ENCODE data around the gene CAPN7. TPM values are rescaled to one million over a fixed set of nuclear protein-coding genes. Genes with fewer than 3 reads are reported as not detected.
A peak's percentile ranks its signal among the peaks of the same experiment; 100 is the strongest.
"Not testable (repeated sequence)": the region's sequence is repeated elsewhere in the genome, so short reads cannot be mapped to it uniquely, and the experiment has no call there.

Gene CAPN7
- polyA plus RNA-seq (2011; rRNA removed) (12.9 and 22.1 TPM in 2 replicates), polyA minus RNA-seq (2011; rRNA and poly(A)+ RNA removed) (11.0 and 14.2 TPM in 2 replicates)

DNA sequence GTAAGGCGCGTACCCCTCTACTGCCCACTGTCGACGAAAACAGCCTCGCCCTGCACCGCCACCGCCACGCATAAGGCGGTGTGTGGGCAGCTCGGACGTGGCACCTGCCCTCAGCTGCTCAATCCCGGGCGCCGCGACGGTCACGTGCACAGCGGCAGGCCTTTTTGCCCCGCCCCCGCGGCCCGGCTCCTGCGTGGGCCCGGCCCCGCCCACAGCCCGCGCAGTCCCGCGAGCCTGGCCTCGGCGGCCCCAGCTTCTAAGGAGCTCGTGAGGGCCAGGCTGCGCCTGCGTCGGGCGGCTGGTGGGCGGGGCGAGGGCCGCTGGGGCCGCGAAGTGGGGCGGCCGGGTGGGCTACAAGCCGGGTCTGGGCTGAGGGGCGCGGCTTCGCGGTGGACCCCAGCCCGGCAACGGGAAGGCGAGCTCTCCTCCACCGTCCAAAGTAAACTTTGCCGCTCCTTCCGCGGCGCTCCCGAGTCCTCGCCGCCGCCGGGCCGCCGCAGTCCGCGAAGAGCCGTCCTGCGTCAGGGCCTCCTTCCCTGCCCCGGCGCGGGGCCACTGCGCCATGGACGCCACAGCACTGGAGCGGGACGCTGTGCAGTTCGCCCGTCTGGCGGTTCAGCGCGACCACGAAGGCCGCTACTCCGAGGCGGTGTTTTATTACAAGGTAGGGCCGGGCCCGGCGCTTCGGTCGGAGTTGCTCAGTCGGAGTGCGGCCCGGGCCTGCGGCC, at the start of gene CAPN7:
CAPN7 (plus strand) TSS at position 313 of the 728 bp plus-strand sequence; CDS start at position 563, 250 bp downstream.
- POLR2A ChIA-PET = interaction anchor here (0.6 kb wide), 1 partner anchor 155 kb away, joined by 3 read pairs; no protein-coding TSS in a partner anchor

DNA sequence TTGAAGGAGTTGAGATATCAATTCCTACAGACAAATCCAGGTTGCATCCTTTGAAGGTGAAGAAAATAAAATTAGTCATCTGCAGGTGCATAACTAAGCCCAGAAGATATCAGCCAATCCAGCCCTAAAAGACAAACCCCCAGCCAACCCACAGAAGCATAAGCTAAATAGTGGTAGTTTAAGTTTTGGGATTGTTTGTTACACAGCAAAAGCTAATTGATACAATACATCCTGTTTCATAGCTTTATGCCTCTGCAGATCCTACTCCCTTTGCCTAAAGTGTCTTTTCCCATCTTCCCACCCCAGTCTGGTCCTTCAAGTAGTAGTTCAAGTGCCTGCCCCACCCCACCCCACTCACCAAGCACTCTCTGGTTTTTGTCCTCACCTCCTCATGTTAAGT, 48.6 kb upstream of the CAPN7 start:
- CTCF ChIA-PET = no interaction called here
- POLR2A ChIA-PET = no interaction called here

More for the DNA sequence above, at the start of gene CAPN7:
- TF ChIP-seq, protein P1, sequence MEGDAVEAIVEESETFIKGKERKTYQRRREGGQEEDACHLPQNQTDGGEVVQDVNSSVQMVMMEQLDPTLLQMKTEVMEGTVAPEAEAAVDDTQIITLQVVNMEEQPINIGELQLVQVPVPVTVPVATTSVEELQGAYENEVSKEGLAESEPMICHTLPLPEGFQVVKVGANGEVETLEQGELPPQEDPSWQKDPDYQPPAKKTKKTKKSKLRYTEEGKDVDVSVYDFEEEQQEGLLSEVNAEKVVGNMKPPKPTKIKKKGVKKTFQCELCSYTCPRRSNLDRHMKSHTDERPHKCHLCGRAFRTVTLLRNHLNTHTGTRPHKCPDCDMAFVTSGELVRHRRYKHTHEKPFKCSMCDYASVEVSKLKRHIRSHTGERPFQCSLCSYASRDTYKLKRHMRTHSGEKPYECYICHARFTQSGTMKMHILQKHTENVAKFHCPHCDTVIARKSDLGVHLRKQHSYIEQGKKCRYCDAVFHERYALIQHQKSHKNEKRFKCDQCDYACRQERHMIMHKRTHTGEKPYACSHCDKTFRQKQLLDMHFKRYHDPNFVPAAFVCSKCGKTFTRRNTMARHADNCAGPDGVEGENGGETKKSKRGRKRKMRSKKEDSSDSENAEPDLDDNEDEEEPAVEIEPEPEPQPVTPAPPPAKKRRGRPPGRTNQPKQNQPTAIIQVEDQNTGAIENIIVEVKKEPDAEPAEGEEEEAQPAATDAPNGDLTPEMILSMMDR (IDR thresholded peaks at IDR 0.05; ENCODE audit: insufficient read depth, low read depth, low read length) = peak; percentile 67
- Histone ChIP-seq H3K4me3 (ENCODE audit: low read depth, low read length) (peak within 1 kb of the TSS; percentile 60), H3K36me3 (ENCODE audit: control insufficient read depth, insufficient read depth, low read length) (peaks cover 2% of the 10 kb centered on the region; the same call in 1 of the 2 replicates), H3K27me3 (ENCODE audit: control insufficient read depth, insufficient read depth, low read length) (no peaks in the 10 kb centered on the region)
- DNase-seq (ENCODE audit: low read depth) = peak; percentile 75
- CTCF ChIA-PET = interaction anchor here (0.6 to 7.6 kb wide), 10 partner anchors 10 to 351 kb away, joined by 3 to 43 read pairs (median 4); no protein-coding TSS in a partner anchor

DNA sequence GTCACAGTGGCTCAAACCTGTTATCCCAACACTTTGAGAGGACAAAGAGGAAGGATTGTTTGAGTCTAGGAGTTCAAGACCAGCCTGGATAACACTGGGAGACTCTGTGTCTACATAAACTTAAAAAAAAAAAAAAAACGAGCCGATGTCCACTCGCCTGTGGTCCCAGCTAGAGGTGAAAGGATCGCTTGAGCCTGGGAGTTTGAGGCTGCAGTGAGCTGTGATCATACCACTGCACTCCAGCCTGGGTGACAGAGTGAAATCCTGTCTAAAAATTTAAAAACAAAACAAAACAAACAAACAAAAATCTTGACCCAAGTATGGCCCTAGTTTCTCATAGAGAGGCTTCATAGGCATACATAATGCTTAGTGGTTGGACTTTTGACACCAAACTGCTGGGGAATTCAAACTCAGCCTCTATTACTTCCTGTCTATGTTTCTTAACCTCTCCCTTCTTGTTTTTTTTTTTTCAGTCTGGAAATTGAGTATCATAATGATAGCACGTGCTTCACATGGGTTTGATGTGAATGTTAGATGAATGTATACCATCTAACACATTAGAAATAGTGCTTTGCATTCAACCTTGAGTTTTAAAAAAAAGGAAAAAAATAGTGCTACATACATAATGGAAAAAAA, 46.4 kb upstream of the CAPN7 start:
- CTCF ChIA-PET = no interaction called here
- no peak overlapping the region for H3K4me3 ChIP-seq (ENCODE audit: low read depth, low read length)
- H3K27me3 ChIP-seq (ENCODE audit: control insufficient read depth, insufficient read depth, low read length) = no peaks in the 10 kb centered on the region; the same call in 1 of the 2 replicates
- TF ChIP-seq, protein P1 (IDR thresholded peaks at IDR 0.05; ENCODE audit: insufficient read depth, low read depth, low read length) = no peak
- POLR2A ChIA-PET = no interaction called here
- no peak for DNase-seq (ENCODE audit: low read depth)
- no peaks in the 10 kb centered on the region for H3K36me3 ChIP-seq (ENCODE audit: control insufficient read depth, insufficient read depth, low read length)

More for the DNA sequence above, 48.6 kb upstream of the CAPN7 start:
- DNase-seq (ENCODE audit: low read depth) = no peak
- TF ChIP-seq, protein P1 (IDR thresholded peaks at IDR 0.05; ENCODE audit: insufficient read depth, low read depth, low read length) = no peak
- no peak overlapping the region for H3K4me3 ChIP-seq (ENCODE audit: low read depth, low read length)
- H3K36me3 ChIP-seq (ENCODE audit: control insufficient read depth, insufficient read depth, low read length) = no peaks in the 10 kb centered on the region
- no peaks in the 10 kb centered on the region; the same call in 1 of the 2 replicates for H3K27me3 ChIP-seq (ENCODE audit: control insufficient read depth, insufficient read depth, low read length)

DNA sequence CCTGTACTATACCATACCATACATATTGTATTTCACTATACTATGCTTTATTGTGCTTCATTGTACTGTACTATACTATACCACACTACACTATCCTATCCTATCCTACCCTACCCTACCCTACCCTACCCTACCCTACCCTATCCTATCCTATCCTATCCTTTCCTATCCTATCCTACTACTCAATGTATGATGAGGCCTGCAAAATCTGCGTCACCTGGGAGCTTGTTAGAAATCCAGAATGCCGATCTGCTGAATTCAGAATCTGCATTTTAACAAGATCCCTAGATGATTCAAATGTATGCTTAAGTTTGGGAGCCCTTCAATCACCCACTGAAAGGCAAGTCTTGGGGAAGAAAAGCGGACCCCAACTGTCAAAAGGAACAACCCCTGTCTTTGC, 45.4 kb upstream of the CAPN7 start:
- TF ChIP-seq, protein P1 (IDR thresholded peaks at IDR 0.05; ENCODE audit: insufficient read depth, low read depth, low read length) = no peak
- Histone ChIP-seq H3K36me3 (ENCODE audit: control insufficient read depth, insufficient read depth, low read length) (no peaks in the 10 kb centered on the region), H3K4me3 (ENCODE audit: low read depth, low read length) (no peak overlapping the region), H3K27me3 (ENCODE audit: control insufficient read depth, insufficient read depth, low read length) (peaks cover 1% of the 10 kb centered on the region; the same call in 1 of the 2 replicates)
- ChIA-PET CTCF (interaction anchor here (0.6 kb wide), 1 partner anchor 39 kb away, joined by 3 read pairs; no protein-coding TSS in a partner anchor), POLR2A (no interaction called here)
- DNase-seq (ENCODE audit: low read depth) = no peak

DNA sequence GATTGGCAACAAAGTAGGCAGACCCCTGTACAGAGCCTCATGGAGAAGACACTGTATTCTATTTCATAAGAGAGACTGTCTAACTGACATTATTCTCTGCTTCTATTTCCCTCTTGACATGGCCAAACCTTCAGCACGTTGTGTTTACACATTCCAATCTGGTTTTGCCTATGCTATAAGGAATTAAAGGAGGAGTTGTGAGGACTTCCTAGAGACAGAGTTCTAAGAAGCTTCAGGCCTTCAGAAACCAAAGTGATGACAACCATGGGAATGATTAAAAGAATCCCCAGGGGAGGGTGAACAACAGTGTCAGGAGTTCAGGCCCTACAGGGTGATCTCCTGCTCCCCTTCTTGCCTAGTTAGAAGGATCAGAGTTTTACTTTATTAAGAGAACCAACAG, 44.9 kb upstream of the CAPN7 start:
- Histone ChIP-seq H3K27me3 (ENCODE audit: control insufficient read depth, insufficient read depth, low read length) (peaks cover 1% of the 10 kb centered on the region; the same call in 1 of the 2 replicates), H3K4me3 (ENCODE audit: low read depth, low read length) (no peak overlapping the region), H3K36me3 (ENCODE audit: control insufficient read depth, insufficient read depth, low read length) (no peaks in the 10 kb centered on the region)
- DNase-seq (ENCODE audit: low read depth) = no peak
- ChIA-PET POLR2A (no interaction called here), CTCF (interaction anchor here (0.6 kb wide), 1 partner anchor 39 kb away, joined by 3 read pairs; no protein-coding TSS in a partner anchor)
- TF ChIP-seq, protein P1 (IDR thresholded peaks at IDR 0.05; ENCODE audit: insufficient read depth, low read depth, low read length) = no peak

DNA sequence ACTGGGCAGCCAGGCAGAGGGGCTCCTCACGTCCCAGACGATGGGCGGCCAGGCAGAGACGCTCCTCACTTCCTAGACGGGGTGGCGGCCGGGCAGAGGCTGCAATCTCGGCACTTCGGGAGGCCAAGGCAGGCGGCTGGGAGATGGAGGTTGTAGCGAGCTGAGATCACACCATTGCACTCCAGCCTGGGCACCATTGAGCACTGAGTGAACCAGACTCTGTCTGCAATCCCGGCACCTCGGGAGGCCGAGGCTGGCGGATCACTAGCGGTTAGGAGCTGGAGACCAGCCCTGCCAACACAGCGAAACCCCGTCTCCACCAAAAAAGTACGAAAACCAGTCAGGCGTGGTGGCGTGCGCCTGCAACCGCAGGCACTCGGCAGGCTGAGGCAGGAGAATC, 42.4 kb upstream of the CAPN7 start:
- H3K27me3 ChIP-seq (ENCODE audit: control insufficient read depth, insufficient read depth, low read length); CTCF ChIA-PET; DNase-seq (ENCODE audit: low read depth); H3K36me3 ChIP-seq (ENCODE audit: control insufficient read depth, insufficient read depth, low read length); POLR2A ChIA-PET; H3K4me3 ChIP-seq (ENCODE audit: low read depth, low read length): not testable (repeated sequence)
